ENCODE results near the gene MAP1LC3A.

- TF ChIP-seq CTCF (conservative IDR thresholded peaks at IDR 0.05 in 1 of 2, IDR thresholded peaks at IDR 0.05 in 1 of 2; ENCODE audit: extremely low read depth in 1 of 2, insufficient read depth in 1 of 2, low read depth in 1 of 2, low read length in 2 of 2) (no peak), EZH2 (IDR thresholded peaks at IDR 0.05; ENCODE audit: borderline replicate concordance, low read length) (no peak)
These were observed 41.4 kb upstream of the MAP1LC3A start for GRCh38 chr20:34517114-34517505.

Data from mammary epithelial cell (primary cell).